A549 treated with GW870086 at 1 μM for 4 hours (cell line): ENCODE results near the gene RNASE1. TPM values are rescaled to one million over a fixed set of nuclear protein-coding genes. Genes with fewer than 3 reads are reported as not detected.

Source experiments
- total RNA-seq: library from RNA; stranded (reverse); fragments of 200-300 nt; extraction: Qiagen RNA extraction; gene quantifications from 5 replicates; pipeline ENCODE4 v1.2.3, GENCODE V29; 2022; ENCODE audit warnings: low read depth

RNASE1 gene
- total RNA-seq: 0.17 to 0.50 TPM (median 0.27 TPM) in 4 of 5 replicates, not detected in the other

DNA sequence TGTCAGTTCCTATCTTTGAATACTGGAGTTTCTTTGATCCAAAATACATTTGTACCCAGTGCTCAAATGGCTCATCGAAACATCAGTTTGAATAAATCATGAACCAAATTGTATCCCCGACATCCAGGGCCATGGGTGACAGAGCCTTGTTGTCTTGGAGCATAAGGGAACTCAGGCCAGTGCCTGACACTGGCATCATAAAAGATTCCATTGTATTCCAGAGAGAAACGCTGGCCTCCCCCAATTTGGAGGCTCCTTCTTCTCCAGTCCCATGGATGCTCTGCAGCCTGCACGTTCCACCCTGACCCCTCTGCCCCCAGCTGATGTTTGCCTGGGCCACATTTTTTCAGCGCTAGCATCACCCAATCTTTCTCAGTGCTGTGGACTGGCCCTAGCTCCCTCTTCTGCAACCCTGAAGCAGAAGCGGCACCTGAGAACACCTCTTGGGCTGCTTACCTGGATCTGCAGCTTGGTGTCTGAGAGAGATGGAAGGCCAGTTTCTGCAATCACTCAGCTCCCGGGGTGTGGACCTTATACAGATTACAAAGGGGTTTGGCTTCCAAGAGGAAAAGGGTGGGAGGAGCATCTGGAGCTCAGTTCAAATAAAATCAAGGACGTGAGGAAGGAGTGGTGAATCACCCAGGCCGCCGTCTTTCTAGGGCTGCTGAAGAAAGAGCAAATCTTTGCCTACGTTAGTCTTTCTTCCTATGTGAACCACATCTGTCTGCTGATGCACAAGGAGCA, at the start of gene RNASE1:
Gene RNASE1, minus strand, starts transcription at position 504 of the 744 bp plus-strand sequence. CDS start 776 bp downstream, outside the sequence.

Other genes starting within 250 kb of the RNASE1 start
- gene RNASE9, start 241.8 kb downstream of the RNASE1 start, total RNA-seq: not detected in 5 replicates
- not detected in 5 replicates for gene RNASE11, start 214.8 kb downstream of the RNASE1 start, total RNA-seq
- not detected in 5 replicates for gene RNASE12, start 211.5 kb downstream of the RNASE1 start, total RNA-seq
- not detected in 5 replicates for gene OR6S1, start 161.2 kb downstream of the RNASE1 start, total RNA-seq
- gene RNASE4, start 118.3 kb downstream of the RNASE1 start, total RNA-seq: 5.6 to 10.0 TPM (median 7.3 TPM) in 5 replicates
- gene ANG, start 114.1 kb downstream of the RNASE1 start, total RNA-seq: 8.0 to 12.4 TPM (median 10.5 TPM) in 5 replicates
- not detected in 5 replicates for gene EDDM3A, start 57.0 kb downstream of the RNASE1 start, total RNA-seq
- gene EDDM3B, start 34.4 kb downstream of the RNASE1 start, total RNA-seq: not detected in 5 replicates
- gene RNASE6, start 21.6 kb downstream of the RNASE1 start, total RNA-seq: not detected in 5 replicates
- gene RNASE3, start 88.5 kb upstream of the RNASE1 start, total RNA-seq: not detected in 5 replicates
- gene RNASE2, start 152.6 kb upstream of the RNASE1 start, total RNA-seq: not detected in 5 replicates
- gene METTL17, start 187.1 kb upstream of the RNASE1 start, total RNA-seq: 68.4 to 77.9 TPM (median 74.9 TPM) in 5 replicates
- gene SLC39A2, start 196.4 kb upstream of the RNASE1 start, total RNA-seq: 0.09 TPM in 1 of 5 replicates, not detected in the others
- 2.5 to 3.3 TPM (median 2.7 TPM) in 5 replicates for gene NDRG2, start 222.2 kb upstream of the RNASE1 start, total RNA-seq
- not detected in 5 replicates for gene TPPP2, start 227.4 kb upstream of the RNASE1 start, total RNA-seq
- not detected in 5 replicates for gene RNASE13, start 232.0 kb upstream of the RNASE1 start, total RNA-seq
- gene RNASE7, start 239.5 kb upstream of the RNASE1 start, total RNA-seq: not detected in 5 replicates